Stimulated activated memory B cell treated with anti-CD40 and anti-IgM and Interleukin-4, amounts not matched to agents 10 μg/mL and 1 μg/mL and 100 μg/mL, for 72 hours (primary cell): ENCODE results near the gene TNS3.
A peak's percentile ranks its signal among the peaks of the same experiment; 100 is the strongest.

Experiments
- ATAC-seq: fragments of 150-1000 bp; cut with Tn5 transposase; 2 replicates; pipeline ENCODE4 v1.10.0; 2021
- H3K27ac Mint-ChIP-seq: one replicate; pipeline ENCODE4 v1.8.0; 2022; ENCODE audit warnings: mild to moderate bottlenecking, mixed read lengths
- H3K27me3 Mint-ChIP-seq: one replicate; pipeline ENCODE4 v1.8.0; 2022; ENCODE audit warnings: mixed read lengths
- H3K36me3 Mint-ChIP-seq: one replicate; pipeline ENCODE4 v1.8.0; 2022; ENCODE audit warnings: mixed read lengths
- H3K4me1 Mint-ChIP-seq: one replicate; pipeline ENCODE4 v1.8.0; 2022; ENCODE audit warnings: mixed read lengths
- H3K4me3 Mint-ChIP-seq: one replicate; pipeline ENCODE4 v1.8.0; 2022; ENCODE audit warnings: mild to moderate bottlenecking, moderate library complexity, mixed read lengths
- H3K9me3 Mint-ChIP-seq: one replicate; pipeline ENCODE4 v1.8.0; 2022; ENCODE audit warnings: mixed read lengths

Gene TNS3

GRCh38 chr7:47536661-47537611 is 45.0 kb downstream of the TNS3 start:
- Mint-ChIP-seq H3K27ac (no peak overlapping the region), H3K27me3 (no peaks in the 10 kb centered on the region), H3K36me3 (peaks cover 5% of the 10 kb centered on the region), H3K4me1 (peaks cover 37% of the 10 kb centered on the region), H3K4me3 (peak overlapping the region; percentile 32), H3K9me3 (no peaks in the 10 kb centered on the region)
- ATAC-seq: peak; percentile 44

GRCh38 chr7:47535704-47536628 is 45.9 kb downstream of the TNS3 start:
- Mint-ChIP-seq H3K27ac (no peak overlapping the region), H3K36me3 (peaks cover 5% of the 10 kb centered on the region), H3K4me3 (no peak overlapping the region), H3K4me1 (peaks cover 34% of the 10 kb centered on the region), H3K27me3 (no peaks in the 10 kb centered on the region), H3K9me3 (no peaks in the 10 kb centered on the region)
- no peak for ATAC-seq

GRCh38 chr7:47535035-47535703 is 46.7 kb downstream of the TNS3 start:
- Mint-ChIP-seq H3K4me3 (no peak overlapping the region), H3K9me3 (peaks cover under 1% of the 10 kb centered on the region), H3K36me3 (peaks cover 5% of the 10 kb centered on the region), H3K27ac (no peak overlapping the region), H3K4me1 (peaks cover 27% of the 10 kb centered on the region), H3K27me3 (no peaks in the 10 kb centered on the region)
- ATAC-seq: no peak

GRCh38 chr7:47534322-47535034 is 47.4 kb downstream of the TNS3 start:
- H3K27ac Mint-ChIP-seq: no peak overlapping the region
- H3K36me3 Mint-ChIP-seq: peaks cover 3% of the 10 kb centered on the region
- H3K9me3 Mint-ChIP-seq: peaks cover 3% of the 10 kb centered on the region
- H3K27me3 Mint-ChIP-seq: no peaks in the 10 kb centered on the region
- H3K4me3 Mint-ChIP-seq: no peak overlapping the region
- peaks cover 20% of the 10 kb centered on the region for H3K4me1 Mint-ChIP-seq
- ATAC-seq: no peak

- peaks cover 6% of the 10 kb centered on the region for H3K4me1 Mint-ChIP-seq
- no peak overlapping the region for H3K4me3 Mint-ChIP-seq
- no peaks in the 10 kb centered on the region for H3K27me3 Mint-ChIP-seq
- H3K27ac Mint-ChIP-seq: no peak overlapping the region
- peaks cover 3% of the 10 kb centered on the region for H3K9me3 Mint-ChIP-seq
- ATAC-seq: no peak
- H3K36me3 Mint-ChIP-seq: no peaks in the 10 kb centered on the region
Observed at GRCh38 chr7:47531584-47532492, 50.1 kb downstream of the TNS3 start.

- Mint-ChIP-seq H3K4me1 (peaks cover 4% of the 10 kb centered on the region), H3K9me3 (peaks cover 3% of the 10 kb centered on the region), H3K27me3 (no peaks in the 10 kb centered on the region), H3K27ac (no peak overlapping the region), H3K36me3 (peaks cover 8% of the 10 kb centered on the region), H3K4me3 (no peak overlapping the region)
- ATAC-seq: no peak
Observed at GRCh38 chr7:47529826-47530555, 51.9 kb downstream of the TNS3 start.

GRCh38 chr7:47529405-47529804 is 52.5 kb downstream of the TNS3 start:
- no peaks in the 10 kb centered on the region for H3K27me3 Mint-ChIP-seq
- no peak for ATAC-seq
- peaks cover 3% of the 10 kb centered on the region for H3K9me3 Mint-ChIP-seq
- H3K27ac Mint-ChIP-seq: no peak overlapping the region
- peaks cover 8% of the 10 kb centered on the region for H3K36me3 Mint-ChIP-seq
- no peak overlapping the region for H3K4me3 Mint-ChIP-seq
- no peaks in the 10 kb centered on the region for H3K4me1 Mint-ChIP-seq

GRCh38 chr7:47528471-47528870 is 53.4 kb downstream of the TNS3 start:
- Mint-ChIP-seq H3K4me1 (peaks cover 7% of the 10 kb centered on the region), H3K27ac (no peak overlapping the region), H3K36me3 (peaks cover 16% of the 10 kb centered on the region), H3K9me3 (peaks cover 3% of the 10 kb centered on the region), H3K4me3 (no peak overlapping the region), H3K27me3 (no peaks in the 10 kb centered on the region)
- no peak for ATAC-seq

GRCh38 chr7:47526466-47526865 is 55.4 kb downstream of the TNS3 start:
- Mint-ChIP-seq H3K27ac (no peak overlapping the region), H3K4me1 (peaks cover 9% of the 10 kb centered on the region), H3K4me3 (no peak overlapping the region), H3K27me3 (no peaks in the 10 kb centered on the region), H3K9me3 (peaks cover 3% of the 10 kb centered on the region), H3K36me3 (peaks cover 22% of the 10 kb centered on the region)
- ATAC-seq: no peak

- Mint-ChIP-seq H3K27ac (no peak overlapping the region), H3K27me3 (no peaks in the 10 kb centered on the region), H3K36me3 (peaks cover 28% of the 10 kb centered on the region), H3K4me3 (no peak overlapping the region), H3K9me3 (peaks cover 2% of the 10 kb centered on the region), H3K4me1 (peaks cover 12% of the 10 kb centered on the region)
- ATAC-seq: no peak
Observed at GRCh38 chr7:47525066-47525623, 56.8 kb downstream of the TNS3 start.

GRCh38 chr7:47523401-47523800 is 58.5 kb downstream of the TNS3 start:
- no peak overlapping the region for H3K4me3 Mint-ChIP-seq
- ATAC-seq: no peak
- H3K36me3 Mint-ChIP-seq: peaks cover 31% of the 10 kb centered on the region
- no peaks in the 10 kb centered on the region for H3K9me3 Mint-ChIP-seq
- peaks cover 15% of the 10 kb centered on the region for H3K4me1 Mint-ChIP-seq
- H3K27me3 Mint-ChIP-seq: no peaks in the 10 kb centered on the region
- no peak overlapping the region for H3K27ac Mint-ChIP-seq

- H3K9me3 Mint-ChIP-seq: no peaks in the 10 kb centered on the region
- H3K36me3 Mint-ChIP-seq: peaks cover 31% of the 10 kb centered on the region
- no peak for ATAC-seq
- peak overlapping the region; percentile 6 for H3K27ac Mint-ChIP-seq
- no peaks in the 10 kb centered on the region for H3K27me3 Mint-ChIP-seq
- no peak overlapping the region for H3K4me3 Mint-ChIP-seq
- peaks cover 22% of the 10 kb centered on the region for H3K4me1 Mint-ChIP-seq
Observed at GRCh38 chr7:47521816-47522561, 59.9 kb downstream of the TNS3 start.
